Frontal cortex (tissue), 4 donors: ENCODE measurements around the gene PARL. TPM values are rescaled to one million over a fixed set of nuclear protein-coding genes. Genes with fewer than 3 reads are reported as not detected.

Experiments
- DNase-seq, 2 donors: peaks; one replicate each; pipeline ENCODE4 v3.0.0; 2012; ENCODE audit warnings: low spot score in 2 of 2
- FAIRE-seq: peaks from 2 replicates; lab custom pipeline; 2012; peaks lifted over from hg19 to GRCh38; lab: Jason Lieb, UNC
- total RNA-seq: library from RNA; depleted of rRNA; stranded (reverse); fragments of >200 nt; gene quantifications from one replicate; pipeline ENCODE4 v1.2.3, GENCODE V29; 2014
- donor health status: control.
- donor health status: control.
- donor health status: control.

PARL gene
- total RNA-seq, 1 donor from 2014 or later, result 19.6 TPM

DNA sequence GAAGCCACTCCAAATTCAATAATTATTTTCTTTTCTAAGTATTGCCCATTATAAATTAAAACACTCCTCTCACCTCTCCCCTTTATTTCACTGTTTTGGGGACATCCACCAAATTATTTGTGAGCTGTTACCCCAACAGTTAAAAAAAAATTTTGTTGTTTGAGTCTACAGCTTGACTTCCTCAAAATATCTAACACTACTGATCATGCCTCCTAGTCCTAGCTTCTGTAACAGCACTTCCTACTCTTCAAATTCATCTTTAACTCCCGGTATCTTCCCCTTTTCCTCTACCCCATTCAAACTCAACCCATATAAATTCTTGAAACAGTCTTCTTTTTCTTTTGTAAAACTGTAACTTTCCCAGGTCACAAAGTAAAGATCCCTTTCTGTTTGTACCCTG, 15.9 kb downstream of the PARL start:
- DNase-seq, result no peak
- no peak for FAIRE-seq

DNA sequence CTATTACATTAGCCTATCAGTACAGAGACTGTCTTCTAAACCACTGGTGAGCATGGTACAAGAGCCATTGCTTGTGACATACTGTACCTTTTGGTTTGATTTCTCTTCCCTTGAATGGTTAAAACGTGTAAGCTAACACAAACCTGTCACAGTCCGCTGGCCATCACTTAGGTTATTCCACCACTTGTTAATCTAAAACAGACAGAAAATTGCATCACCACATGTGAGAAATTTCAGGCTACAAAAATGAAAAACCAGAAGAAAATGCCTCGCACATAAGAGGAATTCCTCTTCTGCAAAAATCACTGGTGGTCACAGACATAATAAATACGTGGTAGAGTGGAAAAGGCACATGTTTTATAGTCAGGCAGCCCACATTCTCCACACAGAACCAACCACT, 22.1 kb downstream of the PARL start:
- no peak for FAIRE-seq

DNA sequence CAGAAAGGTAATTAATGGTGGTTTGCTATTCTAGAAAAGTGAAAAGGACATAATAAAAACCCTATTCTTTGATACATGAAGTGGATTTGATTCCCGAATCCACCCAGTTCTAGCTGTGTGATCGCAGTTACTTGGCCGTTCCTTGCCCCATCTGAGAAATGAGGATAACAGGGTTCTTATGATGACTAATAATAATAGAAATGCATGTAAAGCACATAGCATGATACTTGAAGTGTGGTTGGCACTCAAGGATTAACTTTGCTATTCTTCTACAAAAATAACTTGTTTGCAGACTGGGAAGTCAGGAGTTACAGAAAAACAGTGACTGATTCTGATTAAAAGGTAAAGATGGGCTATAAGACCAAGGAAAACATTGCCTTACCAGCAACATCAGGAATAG, 26.8 kb downstream of the PARL start:
- no peak for FAIRE-seq
- no peak for DNase-seq

More for the DNA sequence above, 22.1 kb downstream of the PARL start:
- DNase-seq, result no peak

DNA sequence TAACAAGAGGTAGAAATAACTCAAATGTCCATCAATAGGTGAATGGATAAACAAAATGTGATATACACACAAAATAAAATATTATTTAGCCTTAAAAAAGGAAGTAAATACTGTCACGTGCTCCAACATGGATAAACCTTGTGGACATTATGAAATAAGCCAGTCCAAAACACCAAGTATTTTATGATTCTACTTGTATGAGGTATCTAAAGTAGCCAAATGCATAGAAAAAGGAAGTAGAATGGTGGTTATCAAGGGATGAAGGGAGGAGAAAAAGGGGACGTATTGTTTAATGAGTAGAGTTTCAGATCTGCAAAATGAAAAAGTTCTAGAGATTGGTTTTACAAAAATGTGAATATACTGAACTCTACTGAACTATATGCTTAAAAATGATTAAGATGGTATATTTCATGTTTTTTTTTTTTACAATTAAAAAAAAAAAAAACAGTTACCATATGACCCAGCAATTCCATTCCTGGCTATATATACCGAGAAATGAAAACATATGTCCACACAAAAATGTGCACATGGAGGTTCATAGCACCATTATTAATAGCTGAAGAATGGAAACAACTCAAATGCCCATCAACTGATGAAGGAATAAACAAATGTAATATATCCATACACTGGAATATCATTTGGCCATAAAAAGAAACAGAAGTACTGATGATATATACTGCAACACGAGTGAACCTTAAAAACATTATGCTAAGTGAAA, 30.2 kb downstream of the PARL start:
- DNase-seq (no peak), FAIRE-seq (no peak)

DNA sequence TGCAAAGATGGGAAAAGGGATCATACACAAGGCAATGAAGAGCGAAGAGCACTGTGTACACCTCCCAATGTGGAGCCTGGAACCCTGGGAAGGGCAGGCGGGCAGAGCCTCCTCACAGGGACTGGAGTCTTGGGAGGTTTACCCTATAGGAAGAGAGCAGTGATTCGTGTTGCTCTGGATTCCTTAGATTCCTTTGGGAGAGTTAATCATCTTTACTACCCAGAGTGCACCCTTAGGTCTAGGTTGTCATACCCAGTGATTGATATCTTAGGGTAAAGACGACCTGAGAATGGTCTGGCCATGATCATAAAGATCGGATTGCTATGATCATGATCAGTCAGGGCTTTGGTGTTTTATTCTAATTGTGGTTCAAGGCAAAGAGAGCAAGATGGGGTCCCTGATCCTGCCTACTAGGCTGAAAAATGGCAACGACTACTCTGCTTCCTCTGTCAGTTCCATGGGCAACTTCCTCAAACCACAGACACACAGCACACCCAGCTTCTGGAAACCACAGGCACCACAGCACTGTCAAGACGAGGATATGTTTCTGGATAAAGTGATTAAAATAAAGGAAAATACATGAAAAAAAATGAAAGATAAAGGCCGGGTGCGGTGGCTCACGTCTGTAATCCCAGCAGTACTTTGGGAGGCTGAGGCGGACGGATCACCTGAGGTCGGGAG, 38.9 kb downstream of the PARL start:
- DNase-seq (no peak), FAIRE-seq (no peak)

DNA sequence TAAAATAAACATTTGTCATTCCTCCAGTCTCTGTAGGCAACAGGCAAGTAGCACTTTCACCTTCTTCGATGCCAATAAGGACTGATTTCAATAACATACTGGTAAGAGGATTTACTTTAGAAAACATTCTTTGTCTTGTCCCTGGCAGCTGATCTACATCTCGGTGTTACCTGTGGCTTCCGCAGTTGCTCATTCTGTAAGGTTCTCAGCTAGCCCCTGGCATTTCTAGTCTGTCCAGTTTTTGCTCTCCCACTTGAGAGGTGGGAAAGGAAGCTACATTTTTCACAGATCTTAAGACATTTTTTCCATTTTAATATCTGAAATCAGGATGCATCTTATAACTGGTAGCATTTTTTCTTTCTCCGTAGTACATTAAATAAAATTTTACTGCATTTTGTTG, 39.6 kb downstream of the PARL start:
- no peak for FAIRE-seq
- DNase-seq, result no peak

DNA sequence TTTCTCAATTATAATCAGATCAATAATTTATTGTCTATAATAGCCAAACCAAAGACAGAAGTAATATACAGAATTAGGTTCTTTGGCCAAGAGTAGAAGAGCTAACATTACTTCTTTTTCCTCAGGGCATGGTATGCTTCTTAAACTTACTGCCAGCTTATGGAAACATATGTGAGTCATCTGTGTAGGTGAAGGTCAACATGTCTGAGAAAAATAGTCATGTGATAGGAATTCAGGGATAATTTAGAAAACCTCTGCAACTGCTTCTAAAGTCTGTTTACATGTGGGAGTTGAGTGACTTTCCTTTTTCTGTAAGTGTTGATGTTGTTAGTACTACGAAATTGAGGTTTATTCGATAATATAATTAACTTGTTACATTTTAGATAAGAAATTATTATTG, 40.1 kb downstream of the PARL start:
- FAIRE-seq (no peak), DNase-seq (no peak)

DNA sequence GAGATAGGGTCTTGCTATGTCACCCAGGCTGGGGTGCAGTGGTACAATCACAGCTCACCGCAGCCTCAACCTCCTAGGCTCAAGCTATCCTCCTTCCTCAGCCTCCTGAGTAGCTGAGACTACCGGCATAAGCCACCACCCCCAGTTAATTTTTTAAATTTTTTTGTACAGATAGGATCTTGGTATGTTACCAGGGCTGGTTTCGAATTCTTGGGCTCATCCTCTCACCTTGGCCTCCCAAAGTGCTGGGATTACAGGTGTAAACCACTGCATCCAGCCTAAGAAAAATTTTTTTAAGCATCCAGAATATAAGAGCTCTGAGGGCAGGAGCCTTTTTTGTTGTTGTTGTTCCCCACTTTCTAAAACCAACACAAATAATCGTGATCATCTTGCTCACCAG, 44.9 kb downstream of the PARL start:
- no peak for DNase-seq

DNA sequence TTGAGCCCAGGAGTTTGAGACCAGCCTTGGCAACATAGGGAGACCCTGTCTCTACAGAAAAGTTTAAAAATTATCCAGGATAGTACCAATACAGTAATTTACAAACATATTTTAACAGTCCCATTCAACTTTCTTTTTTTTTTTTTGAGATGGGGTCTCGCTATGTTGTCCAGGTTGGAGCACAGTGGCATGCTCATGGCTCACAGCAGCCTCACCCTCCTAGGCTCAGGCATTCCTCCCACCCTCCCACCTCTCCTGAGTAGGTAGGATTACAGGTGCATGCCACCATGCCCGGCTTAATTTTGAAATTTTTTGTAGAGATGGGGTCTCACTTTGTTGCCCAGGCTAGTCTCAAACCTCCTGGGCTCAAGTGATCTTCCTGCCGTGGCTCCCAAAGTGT, 46.8 kb downstream of the PARL start:
- DNase-seq (no peak), FAIRE-seq (no peak)

More for the DNA sequence above, 44.9 kb downstream of the PARL start:
- FAIRE-seq, result no peak

DNA sequence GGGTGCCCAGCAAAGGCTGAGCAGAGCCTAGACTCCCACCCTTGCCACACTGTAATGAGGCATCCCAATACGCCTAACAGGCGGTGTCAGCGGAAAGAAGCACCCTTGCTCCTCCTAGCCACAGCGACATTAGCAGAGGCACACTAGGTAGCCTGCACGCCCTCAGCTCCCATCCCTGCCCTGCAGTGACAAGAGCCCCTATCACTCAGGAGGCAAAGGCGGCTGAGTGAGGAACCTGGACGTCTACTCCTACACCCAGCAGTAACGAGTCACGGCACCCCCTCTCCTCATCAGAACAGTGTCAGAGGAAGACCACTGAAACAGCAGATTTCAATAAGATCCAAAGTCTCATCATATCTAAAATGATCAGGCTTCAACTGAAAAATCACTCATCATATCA, 47.3 kb downstream of the PARL start:
- FAIRE-seq (no peak), DNase-seq (no peak)

DNA sequence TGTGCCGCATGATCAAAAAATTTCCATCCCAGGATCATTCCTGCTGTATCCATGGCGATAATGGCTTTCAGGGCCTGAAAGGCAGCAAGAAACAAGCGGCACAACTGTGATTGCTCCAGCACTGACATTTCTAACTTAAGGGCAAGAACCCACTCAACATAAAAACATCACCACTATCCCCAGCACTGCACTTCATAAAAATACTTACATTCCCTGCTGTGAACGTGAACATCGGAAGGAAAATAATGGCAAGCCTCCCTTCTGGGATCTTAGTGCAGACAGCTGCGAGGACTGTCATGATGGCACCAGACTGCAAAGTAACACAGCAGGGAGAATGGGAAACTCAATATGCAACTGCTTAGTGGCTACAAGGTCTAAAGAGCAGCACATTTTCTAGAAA, 51.2 kb downstream of the PARL start:
- FAIRE-seq (no peak), DNase-seq (no peak)

DNA sequence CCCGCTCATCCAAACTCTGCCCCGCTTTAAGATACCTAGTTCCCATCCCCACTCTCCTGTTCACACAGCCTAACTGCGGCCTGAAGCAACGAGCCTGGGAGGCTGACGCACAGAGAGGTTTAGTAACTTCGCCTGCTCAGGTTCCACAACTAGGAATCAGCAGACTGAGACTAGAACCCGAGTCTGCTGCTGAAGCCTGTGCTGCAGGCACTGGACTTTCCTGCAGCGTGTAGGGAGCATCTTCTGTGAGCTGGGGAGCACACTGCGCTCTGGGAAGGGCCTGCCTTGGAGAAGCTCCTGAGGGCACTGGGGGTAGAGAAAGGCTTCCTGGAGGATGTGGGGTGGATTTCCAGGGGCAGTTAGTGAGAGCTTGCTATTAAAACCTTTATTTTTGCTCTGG, 54.5 kb downstream of the PARL start:
- FAIRE-seq (no peak), DNase-seq (no peak)

DNA sequence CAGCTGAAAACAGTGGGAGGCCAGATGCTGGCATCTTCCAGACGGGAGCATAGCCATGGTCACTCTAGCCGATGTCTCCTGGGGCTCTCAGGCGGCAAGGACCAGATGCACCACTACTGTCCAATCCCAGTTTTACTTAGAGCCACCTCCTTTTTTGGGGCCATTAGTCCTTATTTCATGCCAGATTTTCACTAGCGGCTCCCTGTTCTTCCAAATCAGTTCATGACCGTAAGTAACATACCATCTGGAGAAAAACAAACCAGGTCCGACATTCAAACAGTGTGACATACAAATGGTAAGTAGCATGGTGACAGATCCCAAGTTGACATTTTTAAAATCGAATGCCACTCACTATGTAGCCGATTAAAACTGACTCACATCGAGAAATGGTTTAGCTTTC, 55.2 kb downstream of the PARL start:
- no peak for DNase-seq
- FAIRE-seq, result no peak

DNA sequence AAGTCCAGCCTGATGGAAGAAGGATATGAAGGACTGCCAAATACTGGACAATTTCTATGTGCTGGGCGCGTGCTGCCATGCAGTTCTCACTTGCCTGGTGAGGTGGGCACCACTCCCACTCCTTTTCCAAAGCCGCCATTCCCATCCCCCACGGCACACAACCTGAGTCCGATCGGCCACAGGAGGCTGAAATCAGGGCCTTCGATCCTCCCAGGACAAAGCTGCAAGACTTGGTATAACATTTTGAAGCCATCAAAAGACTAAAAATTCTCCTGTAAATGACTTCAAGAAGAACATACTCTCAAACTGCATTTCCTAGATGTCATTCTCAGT, 56.2 kb downstream of the PARL start:
- DNase-seq, result no peak
- no peak for FAIRE-seq

DNA sequence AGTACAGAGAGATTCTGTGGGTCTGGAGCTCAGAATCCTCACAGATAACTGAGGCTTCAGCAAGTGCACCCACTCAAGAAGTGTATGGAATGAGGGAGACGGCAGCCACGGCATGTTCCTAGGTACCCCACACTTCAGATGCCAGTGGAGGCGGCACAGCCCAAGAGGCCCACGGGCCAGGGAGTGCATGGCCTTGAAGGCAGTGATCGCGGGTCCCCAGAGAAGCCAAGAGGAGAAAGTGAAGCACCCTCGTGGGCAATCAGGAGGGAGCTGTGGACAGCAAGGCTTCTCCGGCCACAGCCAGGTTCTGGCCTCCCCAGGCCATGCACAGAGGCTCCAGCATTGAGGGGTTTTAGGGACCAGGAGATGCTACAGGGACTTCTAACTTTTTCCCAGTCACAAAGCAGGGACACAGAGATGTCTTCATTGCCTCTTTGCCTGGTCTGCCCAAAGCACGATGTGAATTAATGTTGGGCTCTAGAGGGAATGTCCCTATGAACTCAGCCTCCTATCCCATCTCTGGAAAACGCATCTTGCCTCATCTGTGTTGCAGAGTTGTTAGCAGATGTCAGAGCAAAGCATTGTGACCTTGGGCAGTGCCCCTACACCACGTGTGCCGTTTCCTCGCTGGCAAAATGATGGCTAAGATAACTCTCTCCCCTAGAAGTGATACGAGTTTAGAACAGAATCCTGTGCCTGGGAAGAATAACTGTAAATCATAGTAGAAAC, 56.7 kb downstream of the PARL start:
- no peak for FAIRE-seq
- no peak for DNase-seq

DNA sequence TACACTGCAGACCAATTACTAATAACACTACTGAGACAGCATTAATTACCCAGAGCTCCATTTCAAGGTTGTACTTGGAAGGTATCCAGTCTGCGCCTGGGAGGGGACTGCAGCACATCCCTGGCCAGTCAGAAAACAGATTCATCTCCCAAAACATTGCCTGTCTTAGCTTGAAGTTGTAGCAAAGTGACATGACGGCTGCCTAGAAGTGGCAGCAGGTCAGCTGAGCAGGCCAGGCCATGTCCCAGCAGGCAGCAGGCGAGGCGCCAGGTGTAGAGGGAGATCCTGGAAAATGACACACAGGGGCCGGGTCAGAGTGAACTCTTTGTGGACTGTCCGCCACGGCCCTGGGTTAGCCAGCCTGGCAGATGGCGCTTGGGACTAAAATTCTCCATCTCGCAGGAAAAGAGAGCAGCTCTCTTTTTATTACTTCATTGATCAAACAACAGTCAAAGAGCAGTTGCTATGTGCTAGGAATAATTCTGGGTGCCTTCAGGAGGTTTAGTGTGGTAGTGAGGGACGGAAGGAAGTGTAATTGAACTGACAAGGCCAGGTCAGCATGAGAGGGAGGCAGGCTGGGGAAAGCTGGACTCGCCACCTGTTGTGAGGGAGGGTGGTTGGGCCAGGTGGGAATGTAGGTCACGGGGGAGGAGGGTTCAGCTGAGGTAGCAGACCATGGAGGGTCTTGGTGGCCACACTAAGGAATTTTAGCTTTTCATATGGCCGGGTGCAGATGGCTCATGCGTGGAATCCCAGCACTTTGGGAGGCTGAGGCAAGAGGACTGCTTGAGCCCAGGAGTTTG, 58.0 kb downstream of the PARL start:
- no peak for DNase-seq
- no peak for FAIRE-seq

DNA sequence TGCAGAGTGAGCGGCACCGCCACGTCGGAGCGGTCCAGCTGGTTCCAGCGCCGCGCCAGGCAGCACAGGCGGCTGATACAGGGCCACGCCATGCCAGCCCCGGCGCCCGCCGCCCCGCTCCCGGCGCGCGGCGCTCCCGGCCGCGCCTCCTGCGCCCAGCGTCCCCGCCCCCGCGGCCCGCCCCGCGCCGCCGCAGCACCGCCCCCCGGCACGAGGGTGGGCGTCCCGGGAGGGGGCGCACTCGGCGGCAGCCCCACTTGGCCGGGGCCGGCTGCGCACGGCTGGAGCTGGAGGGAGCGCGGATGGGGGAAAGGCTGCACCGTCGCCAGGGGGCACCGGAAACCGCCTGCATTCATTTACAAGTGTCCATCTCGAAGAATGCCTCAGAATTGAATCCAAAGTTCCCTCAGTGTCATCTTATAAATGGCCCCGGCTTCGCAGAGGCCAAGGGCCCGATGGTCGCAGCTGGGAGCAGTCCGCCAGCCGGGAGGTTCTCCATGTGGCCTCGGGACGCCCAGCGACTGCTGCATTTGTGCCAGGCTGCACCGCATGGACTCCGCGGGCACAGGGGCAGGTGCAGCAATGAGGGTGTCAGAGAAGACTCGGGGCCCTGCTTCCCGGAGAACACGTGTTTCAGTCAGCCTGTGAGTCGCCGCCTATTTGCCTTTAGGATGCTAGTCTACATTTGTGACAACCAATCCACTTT, 59.1 kb downstream of the PARL start, which contains the start of gene MAP6D1:
MAP6D1 (minus strand) TSS at position 122 of the 706 bp plus-strand sequence; CDS start at position 92, 30 bp downstream.
- DNase-seq, result peak; percentile 82 to 89

DNA sequence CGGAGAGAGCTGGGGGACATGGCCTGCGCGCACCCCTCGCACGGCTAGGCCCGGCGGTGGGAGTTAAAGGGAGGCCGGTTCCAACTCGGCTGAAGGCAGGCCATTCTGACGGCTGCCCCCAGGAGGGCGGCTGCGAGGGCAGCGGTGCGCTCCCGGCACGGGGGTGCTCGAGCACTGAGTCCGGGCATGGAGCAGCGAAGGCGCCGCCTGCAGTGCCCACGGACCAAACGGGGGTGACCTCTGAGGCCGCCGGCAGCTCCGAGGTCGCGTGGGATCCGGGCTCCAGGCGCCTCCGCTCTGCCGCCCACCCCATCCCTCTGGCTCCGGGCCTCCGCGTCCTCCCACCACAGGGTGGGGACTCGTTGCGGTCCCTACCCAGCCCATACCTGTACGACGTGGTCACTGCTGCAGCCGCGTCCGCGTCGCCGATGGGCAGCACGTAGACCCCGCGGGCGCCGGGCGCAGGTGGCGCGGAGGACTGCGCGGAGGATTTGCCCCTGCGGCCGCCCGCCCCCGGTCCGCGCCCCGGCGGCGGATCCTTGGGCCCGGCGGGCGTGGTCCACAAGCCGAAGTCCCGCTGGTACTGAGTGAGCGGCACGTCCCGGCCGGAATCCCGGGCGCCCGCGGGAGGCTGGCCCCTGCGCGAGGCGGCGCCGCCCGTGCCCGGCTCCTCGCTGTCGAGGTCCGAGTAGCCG, 59.8 kb downstream of the PARL start:
- DNase-seq, result peak; percentile 53 to 64
- FAIRE-seq, result no peak

More for the DNA sequence above, 59.1 kb downstream of the PARL start, which contains the start of gene MAP6D1:
- FAIRE-seq, result no peak

DNA sequence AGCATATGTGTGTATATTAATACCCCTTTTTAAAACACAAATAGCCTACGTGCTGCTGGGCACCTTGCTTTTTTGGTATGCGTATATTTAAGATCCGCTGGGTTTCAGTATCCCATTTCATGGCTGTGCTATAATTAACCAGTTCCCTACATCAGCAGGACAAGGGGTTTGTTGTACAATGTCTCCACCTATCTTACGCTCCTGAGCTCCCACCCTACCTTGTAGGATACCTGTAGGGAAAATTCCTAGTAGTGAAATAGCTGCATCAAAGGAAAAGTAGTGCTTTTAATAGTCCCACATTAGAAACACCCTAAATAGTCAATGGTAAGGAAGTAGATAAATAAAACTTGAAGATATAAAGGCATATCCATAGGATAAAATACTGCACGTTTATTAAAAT, 60.7 kb downstream of the PARL start:
- peak in 1 of 2 donors; percentile 48 for DNase-seq
- no peak for FAIRE-seq
